HepG2 (cell line): ENCODE measurements around the gene SIVA1. TPM values are rescaled to one million over a fixed set of nuclear protein-coding genes. Genes with fewer than 3 reads are reported as not detected.

Source experiments
- ARNT ChIP-seq: fragments of 450-650 bp; IDR thresholded peaks from 2 replicates; pipeline ENCODE4 v1.6.1; 2017
- CEBPZ ChIP-seq: IDR thresholded peaks from 2 replicates; pipeline ENCODE4 v1.6.1; 2012; ENCODE audit warnings: low read length, improper control_type of control experiment
- CTCF ChIP-seq: sonication (generic); formaldehyde crosslinking; IDR thresholded peaks from 2 replicates; pipeline ENCODE4 v1.5.0; 2020; ENCODE audit warnings: mild to moderate bottlenecking, missing genetic modification reagents, moderate library complexity
- ELF1 ChIP-seq: sonication (generic); formaldehyde crosslinking; IDR thresholded peaks from 2 replicates; pipeline ENCODE4 v1.4.0; 2020; ENCODE audit warnings: missing genetic modification reagents
- EP300 ChIP-seq, 3 experiments: sonication (generic) in 1 of 3; formaldehyde crosslinking in 1 of 3; IDR thresholded peaks; 2 replicates each; pipeline versions ENCODE4 v1.5.1 to v1.6.1; 2011 to 2020; ENCODE audit warnings: low read depth in 2 of 3, low read length in 2 of 3, borderline replicate concordance in 1 of 3, improper control_type of control experiment in 1 of 3, mild to moderate bottlenecking in 1 of 3, missing genetic modification reagents in 1 of 3, moderate library complexity in 1 of 3
- ETV6 ChIP-seq: sonication (generic); formaldehyde crosslinking; conservative IDR thresholded peaks from 2 replicates; pipeline ENCODE4 v1.4.0; 2020; ENCODE audit warnings: missing genetic modification reagents
- MAFG ChIP-seq: sonication (generic); formaldehyde crosslinking; IDR thresholded peaks from 2 replicates; pipeline ENCODE4 v1.5.1; 2020; ENCODE audit warnings: mild to moderate bottlenecking, missing genetic modification reagents
- MED13 ChIP-seq: sonication (generic); formaldehyde crosslinking; IDR thresholded peaks from 2 replicates; pipeline ENCODE4 v1.5.0; 2020; ENCODE audit warnings: missing genetic modification reagents
- PHF8 ChIP-seq: sonication (generic); formaldehyde crosslinking; IDR thresholded peaks from 2 replicates; pipeline ENCODE4 v1.5.0; 2020; ENCODE audit warnings: missing genetic modification reagents
- PPARG ChIP-seq: conservative IDR thresholded peaks from 2 replicates; pipeline ENCODE4 v1.6.1; 2016; ENCODE audit warnings: missing biosample characterization, missing genetic modification reagents
- THAP11 ChIP-seq: IDR thresholded peaks from 2 replicates; pipeline ENCODE4 v1.6.1; 2016; ENCODE audit warnings: missing biosample characterization, missing genetic modification reagents
- USF2 ChIP-seq, 2 experiments: sonication (generic) in 1 of 2; formaldehyde crosslinking in 1 of 2; IDR thresholded peaks; 2 replicates each; pipeline versions ENCODE4 v1.5.1 to v1.6.1; 2011 to 2020; ENCODE audit warnings: borderline replicate concordance in 1 of 2, low read depth in 1 of 2, low read length in 1 of 2, mild to moderate bottlenecking in 1 of 2, missing genetic modification reagents in 1 of 2, moderate library complexity in 1 of 2
- ZFP90 ChIP-seq: sonication (generic); formaldehyde crosslinking; IDR thresholded peaks from 2 replicates; pipeline ENCODE4 v1.8.0; 2022; ENCODE audit warnings: missing genetic modification reagents, mild to moderate bottlenecking, inconsistent platforms, borderline replicate concordance
- ZNF333 ChIP-seq: sonication (generic); formaldehyde crosslinking; IDR thresholded peaks from 2 replicates; pipeline ENCODE4 v1.4.0; 2020; ENCODE audit warnings: mild to moderate bottlenecking, missing genetic modification reagents, borderline replicate concordance
- ZNF354B ChIP-seq: sonication (generic); formaldehyde crosslinking; IDR thresholded peaks from 2 replicates; pipeline ENCODE4 v1.8.0; 2022; ENCODE audit warnings: mild to moderate bottlenecking, missing genetic modification reagents
- ZNF432 ChIP-seq: sonication (generic); formaldehyde crosslinking; IDR thresholded peaks from 2 replicates; pipeline ENCODE4 v1.5.0; 2020; ENCODE audit warnings: missing genetic modification reagents, mild to moderate bottlenecking, borderline replicate concordance
- ZNF460 ChIP-seq: sonication (generic); formaldehyde crosslinking; IDR thresholded peaks from 2 replicates; pipeline ENCODE4 v1.5.1; 2020; ENCODE audit warnings: missing genetic modification reagents, mild to moderate bottlenecking, borderline replicate concordance
- ZNF766 ChIP-seq: sonication (generic); formaldehyde crosslinking; IDR thresholded peaks from 2 replicates; pipeline ENCODE4 v1.5.0; 2020; ENCODE audit warnings: missing genetic modification reagents, borderline replicate concordance
- ZNF776 ChIP-seq: sonication (generic); formaldehyde crosslinking; IDR thresholded peaks from 2 replicates; pipeline ENCODE4 v1.4.0; 2020; ENCODE audit warnings: mild to moderate bottlenecking, missing genetic modification reagents
- ZSCAN20 ChIP-seq: sonication (generic); formaldehyde crosslinking; IDR thresholded peaks from 2 replicates; pipeline ENCODE4 v1.4.0; 2020; ENCODE audit warnings: missing genetic modification reagents, mild to moderate bottlenecking, borderline replicate concordance
- ZSCAN9 ChIP-seq: IDR thresholded peaks from 2 replicates; pipeline ENCODE4 v1.6.1; 2016; ENCODE audit warnings: borderline replicate concordance
- polyA plus RNA-seq, 8 experiments: library from polyadenylated mRNA; depleted of rRNA in 3 of 8; stranded (reverse) in 7 of 8; unstranded in 1 of 8; fragments of >200 nt; fragmentation: Illumina TruSeq in 4 of 8; extraction: Trizol in 4 of 8; gene quantifications; 2 replicates each; pipeline versions ENCODE4 v1.2.1 to v1.2.3, GENCODE V29; 2011 to 2016; ENCODE audit warnings: low read depth in 4 of 8, missing spikeins in 1 of 8, mixed read lengths in 1 of 8; ENCODE audit not compliant: insufficient read depth in 1 of 8
- total RNA-seq, 5 experiments: library from RNA; depleted of rRNA; stranded (reverse); fragments of >200 nt; fragmentation: Illumina TruSeq; extraction: Trizol; gene quantifications; 2 replicates each; pipeline ENCODE4 v1.2.3, GENCODE V29; 2016; ENCODE audit warnings: low read depth in 1 of 5

SIVA1 gene
- total and polyA plus RNA-seq, 2 of the 13 experiments (the other 11 are each of a cell fraction or from before 2014, with no cell fraction given): 123 to 186 TPM

- TF ChIP-seq USF2 (IDR thresholded peaks at IDR 0.05; ENCODE audit: low read depth, low read length) (no peak), USF2 (CRISPR knock-in tag; IDR thresholded peaks at IDR 0.05; ENCODE audit: borderline replicate concordance) (0 out of 2 replicates have a peak, but pooled peaks have one; percentile 50), ZNF460 (CRISPR knock-in tag) (no peak), ZNF354B (CRISPR knock-in tag) (no peak), ZNF766 (CRISPR knock-in tag) (peak; percentile 22; the same call in 1 of the 2 replicates), PHF8 (CRISPR knock-in tag) (peak; percentile 98), ZSCAN20 (CRISPR knock-in tag) (no peak), CEBPZ (no peak; the same call in 1 of the 2 replicates), ZNF333 (0 out of 2 replicates have a peak, but pooled peaks have one; percentile 46), ELF1 (CRISPR knock-in tag) (no peak), ZFP90 (CRISPR knock-in tag) (peak; percentile 27; the same call in 1 of the 2 replicates), ARNT (no peak), ZSCAN9 (CRISPR knock-in tag) (no peak; the same call in 1 of the 2 replicates), PPARG (no peak), THAP11 (CRISPR knock-in tag) (peak; percentile 89), MED13 (CRISPR knock-in tag) (peak; percentile 65; the same call in 1 of the 2 replicates), EP300 (IDR thresholded peaks at IDR 0.05; ENCODE audit: low read depth in 2 of 2, low read length in 2 of 2) (no peak; a peak in 1 of 4 replicates), EP300 (CRISPR knock-in tag; IDR thresholded peaks at IDR 0.05; ENCODE audit: borderline replicate concordance) (no peak), MAFG (no peak), ZNF776 (CRISPR knock-in tag) (peak; percentile 85), ZNF432 (CRISPR knock-in tag) (peak; percentile 89; the same call in 1 of the 2 replicates), CTCF (CRISPR knock-in tag) (no peak; the same call in 1 of the 2 replicates), ETV6 (CRISPR knock-in tag) (0 out of 2 replicates have a peak, but pooled peaks have one; percentile 72)
These were observed at the start of gene SIVA1 (continued) for GRCh38 chr14:104752735-104753527.
